K562 (cell line): ENCODE measurements around the gene PLAGL1. TPM values are rescaled to one million over a fixed set of nuclear protein-coding genes. Genes with fewer than 3 reads are reported as not detected.

ENCODE experiments used
- CHD7 ChIP-seq: fragments of 200-600 bp; sonication (generic); IDR thresholded peaks from one replicate; pipeline ENCODE4 v1.6.1; 2012; ENCODE audit warnings: mild to moderate bottlenecking, low read depth, low read length, inconsistent platforms
- polyA plus RNA-seq, 8 experiments: library from polyadenylated mRNA; depleted of rRNA in 4 of 8; stranded (reverse) in 5 of 8; unstranded in 3 of 8; fragments of >200 nt; fragmentation: Nextera tagmentation in 2 of 8; fragmentation: Illumina TruSeq in 1 of 8; extraction: Ambion mirVana in 2 of 8; extraction: Trizol in 1 of 8; gene quantifications; 2 replicates each; pipeline versions ENCODE4 v1.2.1 to v1.2.3, GENCODE V29; 2011 to 2014; ENCODE audit warnings: inconsistent platforms in 1 of 8, missing spikeins in 1 of 8
- total RNA-seq, 7 experiments: library from RNA; depleted of rRNA in 6 of 7; stranded (reverse); fragments of >200 nt in 6 of 7; fragmentation: Illumina TruSeq in 2 of 7; extraction: Trizol in 2 of 7; gene quantifications; 2 replicates each; pipeline versions ENCODE4 v1.2.1 to v1.2.3, GENCODE V29; 2011 to 2021; ENCODE audit warnings: low replicate concordance in 1 of 7

PLAGL1 gene
- total and polyA plus RNA-seq, 9 of the 15 experiments (the other 6 are each of a cell fraction or from before 2014, with no cell fraction given) = 4.9 to 29.6 (median 13.2) TPM

GRCh38 chr6:144033816-144034735, 26.0 kb upstream of the PLAGL1 start (continued):
- no peak for TF ChIP-seq CHD7
